ENCODE data around the gene CFAP61.
A peak's percentile ranks its signal among the peaks of the same experiment; 100 is the strongest.
"Not testable (repeated sequence)": the region's sequence is repeated elsewhere in the genome, so short reads cannot be mapped to it uniquely, and the experiment has no call there.

Gene CFAP61

DNA sequence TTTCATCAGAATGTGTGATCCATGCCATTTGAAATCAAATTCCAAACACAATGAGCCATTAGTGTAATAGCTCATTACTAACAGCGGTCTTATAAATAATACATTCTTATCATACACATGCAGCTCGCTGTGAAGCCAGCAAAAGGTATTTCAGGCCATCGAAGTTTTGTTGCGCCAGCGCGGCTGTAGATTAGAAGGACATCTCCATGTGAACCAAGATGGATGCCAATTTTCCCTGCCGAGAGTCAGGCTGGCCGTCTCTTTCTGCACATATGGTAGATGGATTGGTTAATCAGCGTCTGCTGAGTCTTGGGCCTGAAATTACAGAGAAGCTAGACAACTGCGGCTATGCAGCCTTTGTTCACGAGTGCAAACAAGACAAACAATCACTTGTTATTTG, 44.1 kb downstream of the CFAP61 start:
- no peak for DNase-seq

GRCh38 chr20:20100881-20101280, 48.5 kb downstream of the CFAP61 start:
- DNase-seq: no peak

DNA sequence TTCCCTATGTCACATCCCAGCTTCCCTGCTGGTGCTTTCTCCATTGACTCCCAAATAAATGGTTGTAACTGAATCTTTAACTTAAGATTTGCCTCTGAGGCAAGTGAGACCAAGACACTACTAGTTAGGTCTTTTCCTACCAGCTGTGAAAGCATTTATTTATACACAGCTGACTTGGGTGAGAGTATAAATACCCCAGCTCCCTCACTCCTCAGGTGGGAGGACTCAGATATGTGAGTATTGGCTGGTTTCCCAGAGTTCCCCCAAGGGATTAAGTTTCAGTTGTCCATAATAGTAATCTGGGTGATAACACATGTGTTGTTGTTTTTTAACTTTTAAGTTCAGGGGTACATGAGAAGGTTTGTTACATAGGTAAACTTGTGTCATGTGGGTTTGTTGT, 49.8 kb downstream of the CFAP61 start:
- no peak for DNase-seq

GRCh38 chr20:20102716-20103258, 50.5 kb downstream of the CFAP61 start:
- DNase-seq: no peak

DNA sequence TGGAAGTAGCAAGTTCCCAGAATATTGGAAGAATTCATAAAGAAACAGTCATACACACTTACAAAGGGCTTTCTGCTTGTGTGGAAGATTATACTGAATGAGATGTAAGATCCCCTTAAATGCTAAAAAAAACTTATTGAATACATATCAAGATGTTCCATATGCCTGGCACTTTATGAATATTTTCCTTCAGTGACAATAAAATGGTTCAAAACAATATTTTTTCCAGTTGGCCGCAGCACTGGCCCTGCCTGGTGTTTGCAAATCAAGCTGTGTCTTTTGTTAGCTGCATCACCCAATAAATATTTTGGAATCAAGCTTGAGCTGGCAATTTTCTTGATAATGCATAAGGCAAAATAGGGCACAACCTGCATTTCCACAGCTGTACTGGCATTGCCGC, 51.2 kb downstream of the CFAP61 start:
- DNase-seq: no peak

DNA sequence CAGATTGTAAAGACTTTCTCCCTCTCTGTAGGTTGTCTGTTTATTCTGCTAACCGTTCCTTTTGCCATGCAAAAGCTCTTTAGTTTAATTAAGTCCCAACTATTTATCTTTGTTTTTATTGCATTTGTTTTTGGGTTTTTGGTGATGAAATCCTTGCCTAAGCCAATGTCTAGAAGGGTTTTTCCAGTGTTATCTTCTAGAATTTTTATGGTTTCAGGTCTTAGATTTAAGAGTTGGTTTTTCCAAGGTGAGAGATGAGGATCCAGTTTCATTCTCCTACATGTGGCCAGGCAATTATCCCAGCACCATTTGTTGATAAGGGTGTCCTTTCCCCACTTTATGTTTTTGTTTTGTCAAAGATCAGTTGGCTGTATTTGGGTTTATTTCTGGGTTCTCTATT, 70.9 kb downstream of the CFAP61 start:
- not testable (repeated sequence) for DNase-seq

DNA sequence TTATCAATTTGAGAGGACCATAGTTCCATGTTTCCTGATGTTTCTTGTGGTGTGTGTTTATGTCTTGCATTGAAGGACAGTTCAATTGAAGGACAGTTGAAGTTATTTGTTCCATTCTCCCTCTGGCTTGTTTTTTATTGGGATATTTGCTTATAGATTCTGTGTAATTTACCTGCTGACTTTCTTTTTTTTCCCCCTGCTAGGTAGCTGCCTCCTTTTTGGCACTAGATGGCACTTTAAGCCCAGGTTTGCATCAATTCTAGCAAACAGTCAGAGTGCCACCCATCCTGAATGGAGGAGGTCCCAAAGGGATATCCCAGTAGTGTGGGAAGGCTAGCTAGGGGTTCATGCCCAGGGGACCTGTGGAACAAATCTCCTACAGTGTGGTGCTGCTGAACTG, 78.1 kb downstream of the CFAP61 start:
- DNase-seq: peak; percentile 6

GRCh38 chr20:20134941-20135575, 82.7 kb downstream of the CFAP61 start:
- no peak for DNase-seq

- no peak for DNase-seq
These were observed 84.0 kb downstream of the CFAP61 start for GRCh38 chr20:20136313-20136712.

DNA sequence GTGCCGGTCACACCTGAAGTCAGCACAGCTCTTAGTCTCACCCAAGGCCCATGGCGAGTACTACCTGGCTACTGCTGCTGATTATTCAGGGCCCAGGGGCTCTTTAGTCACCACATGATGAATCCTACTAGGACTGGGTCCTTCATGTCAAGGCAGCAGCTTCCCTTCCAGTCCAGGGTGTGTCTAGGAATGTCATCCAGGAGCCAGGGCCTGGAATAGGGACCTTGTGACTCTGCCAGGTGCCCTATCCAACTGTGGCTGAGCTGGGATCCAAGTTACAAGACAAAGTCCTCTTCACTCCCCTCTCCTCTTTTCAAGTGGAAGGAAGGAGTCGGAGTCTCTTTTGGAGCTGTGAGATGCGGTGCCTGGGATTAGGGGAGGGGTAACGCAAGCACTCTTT, 85.5 kb downstream of the CFAP61 start:
- DNase-seq: no peak

DNA sequence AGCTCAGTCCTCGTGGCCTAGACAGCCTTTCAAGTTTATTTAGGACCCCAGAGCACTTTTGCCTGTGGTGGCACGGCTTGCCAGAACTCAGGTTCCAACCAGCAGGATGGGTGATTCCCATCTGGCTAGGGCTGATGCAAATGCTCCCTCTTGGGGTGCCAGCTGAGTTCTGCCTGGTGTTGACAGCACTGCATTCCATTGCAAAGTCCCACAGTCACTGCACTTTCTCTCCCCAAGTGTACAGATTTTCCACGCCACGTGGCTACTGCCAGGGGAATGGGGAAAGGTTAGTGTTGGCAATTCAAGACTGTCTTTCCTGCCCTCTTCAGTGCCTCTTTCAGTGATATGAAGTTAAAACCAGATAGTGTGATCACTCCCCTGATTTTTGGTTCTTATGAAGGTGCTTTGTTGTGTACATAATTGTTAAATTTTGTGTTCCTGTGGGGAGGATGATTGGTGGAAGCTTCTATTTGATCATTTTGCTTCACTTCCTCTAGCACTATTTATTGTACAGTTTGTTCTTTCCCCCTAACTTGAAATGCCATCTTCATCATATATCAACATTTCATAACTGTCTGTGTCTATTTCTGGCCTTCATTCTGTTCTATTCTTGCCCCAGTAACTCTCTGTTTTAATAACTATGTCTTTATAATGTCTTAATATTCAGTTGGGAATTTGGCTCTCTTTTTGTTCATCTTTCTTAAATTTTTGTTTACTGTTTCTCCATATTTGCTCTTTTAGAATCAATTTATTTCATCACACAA, 86.2 kb downstream of the CFAP61 start:
- no peak for DNase-seq

GRCh38 chr20:20139403-20139802, 87.1 kb downstream of the CFAP61 start:
- no peak for DNase-seq

DNA sequence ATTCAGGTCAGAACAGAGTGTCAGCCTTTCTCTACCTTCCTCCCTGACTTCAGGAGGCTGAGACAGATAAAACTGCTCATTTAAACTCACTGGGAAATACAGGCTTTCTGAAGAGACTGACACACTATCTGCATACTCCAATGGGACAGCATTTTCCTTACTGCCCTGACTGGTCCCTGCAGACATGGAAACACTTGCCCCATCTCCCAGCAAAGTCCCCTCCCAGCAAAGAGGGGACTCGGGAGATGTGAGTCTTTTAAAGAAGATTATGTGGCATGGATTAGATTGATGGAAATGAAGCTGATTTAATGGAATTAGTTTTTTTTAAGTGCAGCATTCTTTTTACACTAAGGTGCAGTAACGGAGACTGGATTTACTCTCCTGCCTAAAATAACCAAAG, 90.8 kb downstream of the CFAP61 start:
- no peak for DNase-seq

DNA sequence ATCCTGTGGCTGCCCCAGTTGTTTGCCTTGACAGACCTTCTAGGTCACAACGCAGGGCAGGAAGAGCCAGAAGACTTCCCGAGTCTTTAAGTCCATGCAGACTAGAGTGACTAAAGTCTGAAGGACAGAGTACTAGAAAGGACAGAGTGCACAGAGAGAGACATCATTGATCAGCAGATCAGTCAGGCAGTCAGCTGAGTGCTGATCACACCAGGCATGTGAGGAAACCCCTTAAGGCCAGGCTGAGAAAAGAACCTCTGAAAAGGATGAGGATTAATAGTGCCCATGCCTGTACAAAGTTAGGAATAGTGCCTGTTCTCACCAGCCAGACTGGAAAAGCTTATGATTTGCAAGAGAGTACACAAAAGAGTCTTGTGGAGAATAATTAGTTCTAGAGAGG, 91.3 kb downstream of the CFAP61 start:
- no peak for DNase-seq

GRCh38 chr20:20148779-20149178, 96.4 kb downstream of the CFAP61 start:
- no peak for DNase-seq

GRCh38 chr20:20150241-20150640, 97.9 kb downstream of the CFAP61 start:
- no peak for DNase-seq

GRCh38 chr20:20160520-20160919, 108.2 kb downstream of the CFAP61 start:
- no peak for DNase-seq

GRCh38 chr20:20161611-20162010, 109.3 kb downstream of the CFAP61 start:
- no peak for DNase-seq

GRCh38 chr20:20167698-20168097, 115.4 kb downstream of the CFAP61 start:
- no peak for DNase-seq

GRCh38 chr20:20173254-20173653, 120.9 kb downstream of the CFAP61 start:
- DNase-seq: no peak

GRCh38 chr20:20174089-20174835, 121.9 kb downstream of the CFAP61 start:
- no peak for DNase-seq

DNA sequence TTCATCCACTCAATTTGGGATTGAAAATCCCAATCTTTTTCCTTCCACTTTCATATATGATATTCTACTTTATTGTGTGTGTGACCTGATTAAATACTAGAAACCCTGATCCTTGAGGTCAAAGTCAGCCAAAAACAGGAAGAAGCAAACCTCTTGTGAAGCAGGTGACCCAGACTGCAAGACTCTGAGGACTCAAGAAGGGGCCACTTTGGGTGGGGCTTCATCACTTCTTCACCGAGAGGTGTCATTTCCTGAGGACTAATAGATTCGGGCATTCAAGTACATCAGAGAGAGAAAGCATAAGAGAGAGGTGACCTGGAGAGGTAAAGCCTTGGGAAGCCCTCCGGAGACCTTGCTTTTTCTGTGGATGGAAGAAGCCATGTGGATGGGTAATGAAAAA, 129.0 kb downstream of the CFAP61 start:
- no peak for DNase-seq

DNA sequence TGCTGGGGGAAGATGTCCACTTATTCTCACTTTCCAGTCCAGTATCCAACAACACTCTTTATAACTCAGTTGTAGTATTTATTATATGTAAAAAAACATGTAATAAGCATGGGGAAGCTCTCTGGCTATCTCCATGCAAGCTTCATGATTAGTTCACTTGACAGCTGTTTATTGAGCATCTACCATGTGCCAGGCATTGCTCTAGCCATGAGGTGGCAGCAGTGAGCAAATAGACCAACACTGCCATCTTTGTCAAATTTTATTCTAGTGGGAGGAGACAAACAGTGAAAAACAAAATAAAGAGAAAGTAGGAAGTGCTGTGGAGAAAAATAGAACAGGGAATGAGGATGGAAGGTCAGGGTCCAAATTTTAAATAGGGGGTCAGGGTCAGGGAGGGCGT, 131.8 kb downstream of the CFAP61 start:
- peak; percentile 39 for DNase-seq

- no peak for DNase-seq
These were observed 132.4 kb downstream of the CFAP61 start for GRCh38 chr20:20184706-20185105.
